GF-D8 (cell line): ENCODE measurements around the gene MRC1.
A peak's percentile ranks its signal among the peaks of the same experiment; 100 is the strongest.

Experiments
- DNase-seq: peaks from one replicate; lab custom pipeline; 2025; lab: John Stamatoyannopoulos, UW

The MRC1 gene

DNA sequence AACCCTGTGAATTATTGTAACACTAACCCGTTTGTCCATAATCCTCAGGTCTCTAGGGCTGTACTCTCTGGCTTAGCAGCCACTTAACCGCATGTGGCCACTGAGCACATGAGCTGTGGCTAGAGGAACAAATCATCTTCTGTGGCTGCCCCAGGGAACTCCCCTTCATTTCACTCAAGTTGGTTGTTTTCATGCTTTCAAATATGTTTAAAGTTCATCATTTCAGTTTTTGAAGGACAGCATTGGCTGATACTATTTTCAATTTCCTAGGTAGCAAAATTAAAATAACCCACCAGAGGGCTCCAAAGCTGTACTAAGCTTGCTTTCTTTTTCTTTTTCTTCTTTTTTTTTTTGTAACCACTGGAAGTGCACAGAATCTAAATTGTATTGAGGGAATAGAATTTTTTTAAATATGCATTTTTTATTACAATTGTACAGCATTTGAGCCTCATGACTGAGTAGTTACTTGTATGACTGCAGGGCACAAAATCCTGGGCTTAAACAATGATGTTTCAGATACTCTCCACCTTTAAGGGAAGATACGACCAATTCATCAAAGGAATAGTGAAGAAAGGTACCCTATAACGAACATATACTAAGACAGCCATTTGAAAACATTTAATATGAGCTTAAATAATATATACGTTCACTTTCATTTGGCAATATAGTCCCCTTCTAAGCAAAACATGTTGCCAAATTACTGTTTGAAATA is 38.6 kb downstream of the MRC1 start:
- no peak for DNase-seq

DNA sequence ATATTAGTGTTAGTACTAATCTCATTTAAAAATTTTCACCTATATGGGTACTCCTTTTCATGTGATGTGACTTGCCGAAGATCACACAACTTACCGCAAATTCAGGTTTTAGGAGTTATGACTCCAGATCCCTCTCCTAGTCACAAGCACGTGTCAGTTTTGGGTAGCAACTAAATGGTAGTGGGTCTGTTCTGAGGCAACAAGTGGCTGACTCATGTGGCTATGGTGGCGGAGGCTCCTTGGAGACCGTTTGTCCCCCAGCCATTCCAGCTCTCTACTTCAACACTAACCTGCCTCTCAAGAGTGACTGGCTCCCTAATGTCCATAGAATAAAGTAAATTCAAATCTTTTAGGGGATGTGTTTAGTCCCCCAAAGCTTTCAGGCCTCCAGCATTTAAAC is 39.5 kb downstream of the MRC1 start:
- no peak for DNase-seq

DNA sequence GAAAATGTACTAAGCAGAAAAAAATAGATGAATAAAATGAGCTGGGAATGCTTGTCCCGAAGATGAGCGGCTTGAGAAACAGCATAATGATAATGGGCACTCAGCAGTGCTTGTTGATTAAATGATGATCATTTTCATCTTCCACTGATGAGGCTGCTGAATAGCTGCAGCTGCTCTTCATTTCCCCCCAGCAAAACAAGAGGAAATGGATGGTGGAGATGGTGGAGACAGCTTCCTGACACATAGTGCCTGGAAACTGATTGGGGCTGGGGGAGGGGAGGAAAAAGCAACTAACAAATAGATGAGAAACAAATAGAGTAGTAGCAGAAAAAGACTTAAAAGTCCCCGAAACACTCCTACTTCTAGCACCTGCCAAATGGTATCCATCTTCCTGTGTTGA is 41.4 kb downstream of the MRC1 start:
- no peak for DNase-seq

DNA sequence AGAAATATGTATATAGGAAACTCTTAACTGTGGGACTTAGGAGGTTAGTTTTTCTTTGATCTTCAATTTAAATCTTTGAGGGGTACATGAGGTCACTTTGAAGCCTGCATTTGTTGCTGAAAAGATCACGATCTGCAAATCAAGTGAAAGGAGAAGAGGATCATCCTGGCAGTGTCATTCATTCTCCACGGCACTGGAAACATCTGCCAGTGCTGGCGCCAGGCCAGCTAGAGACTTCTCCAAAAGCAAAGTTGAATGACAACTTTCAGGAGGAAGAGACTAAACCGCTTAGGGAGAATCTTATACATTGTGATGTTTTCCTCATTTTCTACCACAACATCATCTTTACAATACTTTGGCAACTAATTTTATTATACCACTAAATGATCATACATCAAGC is 42.5 kb downstream of the MRC1 start:
- peak; percentile 23 for DNase-seq

DNA sequence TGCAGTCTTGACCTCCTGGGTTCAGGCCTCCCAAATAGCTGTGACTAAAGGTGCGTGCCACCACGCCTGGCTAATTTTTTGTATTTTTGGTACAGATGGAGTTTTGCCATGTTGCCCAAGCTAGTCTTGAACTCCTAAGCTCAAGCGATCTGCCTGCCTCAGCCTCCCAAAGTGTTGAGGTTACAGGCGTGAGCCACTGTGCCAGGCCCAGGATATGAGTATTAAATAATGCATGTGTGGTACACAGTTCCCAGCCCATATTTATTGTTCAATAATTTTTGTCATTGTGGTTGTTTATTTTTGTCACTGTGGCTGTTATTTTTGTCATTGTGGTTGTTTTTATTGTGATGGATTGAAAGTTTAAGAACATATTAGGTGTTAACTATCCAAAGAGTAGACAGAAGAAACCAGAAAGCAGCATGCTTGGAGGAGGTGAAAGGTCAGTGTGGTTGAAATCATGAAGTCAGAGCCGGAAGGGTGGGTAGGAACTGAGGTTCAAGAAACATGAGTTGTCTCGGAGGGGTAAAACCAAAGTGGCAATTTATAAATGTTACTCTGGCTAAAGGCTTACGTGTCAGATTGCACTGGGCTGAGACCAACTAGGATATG is 45.0 kb downstream of the MRC1 start:
- DNase-seq, result no peak

DNA sequence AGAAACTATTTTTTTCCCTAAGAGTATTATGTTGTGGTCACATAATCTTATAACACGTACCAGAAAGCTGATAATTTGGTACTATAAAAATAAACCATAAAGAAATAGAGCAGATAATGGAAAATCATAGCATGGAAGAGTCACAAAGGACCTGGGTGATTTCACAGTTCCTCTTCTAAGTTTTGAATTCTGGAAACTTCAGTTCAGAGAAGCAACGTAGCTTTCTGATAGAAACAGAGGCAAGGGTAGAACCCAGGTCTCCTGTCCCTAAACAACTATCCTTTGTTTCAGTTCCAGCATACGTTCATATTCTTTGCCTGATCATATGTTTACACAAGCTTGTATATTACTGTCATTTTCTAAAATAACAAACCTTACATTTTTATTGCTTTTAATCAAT is 47.9 kb downstream of the MRC1 start:
- no peak for DNase-seq

DNA sequence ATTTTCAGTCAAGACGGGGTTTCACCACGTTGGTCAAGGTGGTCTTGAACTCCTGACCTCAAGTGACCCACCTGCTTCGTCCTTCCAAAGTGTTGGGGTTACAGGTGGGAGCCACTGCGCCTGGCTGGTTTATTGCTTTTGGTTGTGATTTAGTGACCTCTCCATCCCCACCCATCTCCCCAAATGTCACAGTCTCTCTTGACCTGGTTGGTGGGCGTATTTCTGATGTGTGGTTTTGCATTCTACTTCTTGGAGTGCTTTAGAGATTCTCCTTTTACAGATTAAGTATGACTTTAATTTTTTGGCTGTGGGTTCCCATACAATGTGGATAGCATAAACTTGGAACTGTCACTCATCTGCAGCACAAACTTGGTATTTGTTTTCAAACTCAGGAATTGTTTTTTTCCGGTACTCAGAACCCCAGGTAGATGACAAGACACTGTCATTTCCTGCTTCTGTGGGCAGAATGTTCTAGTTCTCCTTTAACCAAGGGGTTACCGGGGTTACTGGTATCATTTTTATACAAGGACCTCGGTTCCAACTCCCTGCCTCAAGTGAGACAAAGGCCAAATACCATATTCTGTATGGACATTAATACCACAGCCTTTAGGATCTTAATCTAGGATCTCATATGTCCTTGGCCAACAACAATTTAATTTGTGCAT is 50.5 kb downstream of the MRC1 start:
- DNase-seq, result no peak

DNA sequence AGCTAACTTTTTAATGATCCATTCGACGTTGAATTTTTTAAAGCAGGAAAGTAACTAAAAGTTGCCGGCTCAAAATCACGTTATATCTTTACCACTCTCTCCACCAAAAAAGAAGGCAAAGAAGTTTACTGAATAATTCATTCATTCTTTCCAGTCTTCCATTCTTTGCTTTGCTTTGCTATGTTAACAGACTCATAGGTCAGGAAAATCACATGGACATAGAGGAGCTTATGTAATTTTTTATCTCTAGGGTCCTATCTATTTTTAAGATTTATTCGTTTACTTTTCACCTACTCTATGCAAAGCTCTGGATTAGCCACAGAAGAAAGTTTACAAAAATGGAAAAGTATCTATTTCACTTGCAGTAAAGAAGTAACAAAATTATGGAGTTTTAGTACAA is 52.6 kb downstream of the MRC1 start:
- no peak for DNase-seq

DNA sequence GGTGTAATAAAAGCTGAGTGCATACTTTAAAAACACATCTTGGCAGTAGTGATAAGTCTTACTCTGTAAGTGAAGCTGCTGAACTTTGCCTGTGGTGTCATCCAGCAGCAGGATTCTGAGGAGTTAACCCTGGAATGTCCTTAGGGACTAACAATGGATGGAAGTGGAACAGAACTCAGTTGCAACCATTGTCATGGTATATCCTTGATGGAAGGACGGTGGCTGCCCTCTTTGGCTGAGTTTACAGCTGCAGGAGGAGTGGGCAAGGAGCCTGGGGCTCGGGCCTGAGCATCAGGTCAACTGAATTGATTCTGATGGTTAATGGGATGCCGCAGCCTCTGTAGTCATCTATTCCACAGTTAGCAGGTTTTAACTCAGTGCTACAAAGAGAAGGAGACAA is 56.2 kb downstream of the MRC1 start:
- no peak for DNase-seq

DNA sequence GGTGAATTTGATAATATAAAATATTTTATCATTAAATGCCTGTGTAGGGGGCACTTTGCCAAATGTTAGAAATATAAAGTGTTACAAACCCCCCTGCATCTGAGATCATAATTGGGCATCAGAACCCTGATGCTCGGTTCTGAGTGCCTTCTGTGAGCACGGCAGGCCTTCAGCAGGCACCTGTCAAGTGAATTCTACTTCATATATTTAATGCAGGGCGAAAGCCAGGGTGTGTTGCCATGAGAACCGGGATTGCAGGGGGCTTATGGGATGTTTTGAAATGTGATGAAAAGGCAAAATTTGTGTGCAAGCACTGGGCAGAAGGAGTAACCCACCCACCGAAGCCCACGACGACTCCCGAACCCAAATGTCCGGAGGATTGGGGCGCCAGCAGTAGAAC is 57.2 kb downstream of the MRC1 start:
- DNase-seq, result no peak

DNA sequence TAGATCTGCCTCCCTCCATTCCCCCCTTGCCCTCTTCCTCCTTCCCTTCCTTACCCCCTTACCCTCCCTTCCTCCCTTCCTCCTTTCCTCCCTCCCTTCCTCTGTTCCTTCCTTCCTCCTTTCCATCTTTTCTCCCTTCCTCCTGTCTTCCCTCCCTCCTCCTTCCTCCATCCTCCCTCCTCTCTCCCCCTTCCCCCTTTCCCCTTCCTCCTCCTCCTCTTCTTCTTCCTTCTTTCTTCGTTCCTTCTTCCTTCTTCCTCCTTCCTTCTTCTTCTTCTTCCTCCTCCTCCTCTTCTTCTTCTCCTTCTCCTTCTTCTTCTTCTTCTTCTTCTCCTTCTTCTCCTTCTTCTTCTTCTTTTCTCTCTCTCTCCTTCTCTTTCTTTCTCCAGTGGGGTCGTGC is 57.9 kb downstream of the MRC1 start:
- no peak for DNase-seq

DNA sequence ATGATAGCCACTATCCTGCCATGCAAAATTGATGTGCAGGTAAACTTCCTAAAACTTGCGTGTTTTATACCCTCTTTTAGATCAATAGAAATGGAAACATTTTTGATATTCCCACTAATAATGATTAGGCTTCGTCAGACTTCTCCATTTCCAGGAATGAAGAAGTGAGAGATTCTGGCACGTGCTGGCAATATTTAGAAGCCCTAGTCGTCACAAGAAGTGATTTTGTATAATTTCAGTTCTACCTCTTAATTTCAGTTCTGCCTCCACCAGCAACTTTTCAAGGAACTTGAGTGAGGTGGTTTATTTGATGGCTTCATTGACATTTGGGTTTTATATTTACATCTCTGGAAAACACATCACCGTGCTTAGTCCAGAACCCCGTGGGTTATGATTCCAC is 61.9 kb downstream of the MRC1 start:
- no peak for DNase-seq

DNA sequence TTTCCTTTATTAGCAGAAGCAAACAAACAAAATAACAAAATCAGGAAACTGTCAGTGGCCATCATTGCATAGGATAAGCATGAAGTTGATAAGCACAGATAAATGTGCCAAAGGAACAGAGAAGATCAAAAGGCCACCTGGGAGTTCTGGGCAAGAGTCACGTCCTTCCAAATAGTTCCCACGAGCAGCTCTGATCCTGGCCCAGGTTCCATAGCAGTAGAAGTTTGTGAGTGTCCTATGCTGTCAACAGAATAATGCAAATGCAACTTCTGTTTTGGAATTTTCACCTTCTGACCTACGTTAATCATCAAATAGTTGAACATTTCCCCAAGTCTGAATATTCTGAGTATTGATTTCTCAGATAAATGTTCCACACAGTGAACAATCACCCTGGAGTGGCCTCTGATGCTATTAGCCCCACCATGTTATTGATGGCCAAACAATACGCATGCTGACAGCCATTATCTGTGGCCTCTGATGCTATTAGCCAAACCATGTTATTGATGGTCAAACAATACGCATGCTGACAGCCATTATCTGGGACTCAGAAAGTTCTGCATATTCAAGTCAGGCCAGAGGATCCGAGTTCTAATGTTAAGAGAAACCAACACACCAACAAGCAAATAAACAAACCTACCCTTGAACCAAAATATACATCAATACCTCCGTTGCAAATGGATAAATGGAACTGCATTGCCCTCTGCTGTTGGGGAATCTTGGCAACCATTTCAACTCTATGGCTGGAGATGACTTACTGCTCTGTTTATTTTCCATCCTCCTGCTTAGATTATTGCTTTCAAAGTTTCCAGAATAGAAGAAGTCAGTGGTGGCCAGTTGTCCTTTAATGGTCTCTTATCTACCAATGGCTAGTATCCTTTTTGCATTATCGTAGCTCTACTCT is 63.3 kb downstream of the MRC1 start:
- no peak for DNase-seq

DNA sequence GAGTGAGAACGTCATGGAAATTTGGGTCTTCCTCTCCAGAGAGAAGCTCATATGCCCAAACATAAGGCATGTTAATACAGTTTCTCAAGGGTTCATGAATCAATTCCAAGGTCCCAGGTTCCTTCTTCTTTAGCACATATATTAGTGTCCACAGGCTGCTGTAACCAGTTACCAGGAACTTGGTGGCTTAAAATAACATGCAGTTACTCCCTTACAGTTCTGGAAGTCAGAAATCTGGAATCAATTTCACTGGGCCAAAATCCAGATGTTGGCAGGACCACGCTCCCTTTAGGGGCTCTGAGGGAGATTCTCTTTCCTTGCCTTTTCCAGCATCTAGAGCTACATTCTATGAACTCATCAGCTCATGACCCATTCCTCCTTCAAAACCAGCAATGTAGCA is 64.8 kb downstream of the MRC1 start:
- DNase-seq, result no peak

DNA sequence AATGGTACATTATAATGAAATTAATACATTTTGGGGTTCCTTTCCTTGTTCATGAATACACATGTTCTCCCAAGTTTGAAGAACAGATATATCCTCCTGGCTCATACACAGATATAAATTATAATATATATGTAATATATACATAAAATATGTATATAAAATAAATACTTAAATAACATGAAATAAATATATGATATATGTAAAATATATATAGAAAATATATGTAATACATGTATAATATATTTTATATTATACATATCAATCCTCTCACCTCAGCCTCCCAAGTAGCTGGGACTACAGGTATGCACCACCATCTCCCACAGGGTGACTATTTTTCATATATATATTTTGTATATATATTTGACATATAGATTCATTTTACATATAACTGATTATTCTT is 68.0 kb downstream of the MRC1 start:
- no peak for DNase-seq

DNA sequence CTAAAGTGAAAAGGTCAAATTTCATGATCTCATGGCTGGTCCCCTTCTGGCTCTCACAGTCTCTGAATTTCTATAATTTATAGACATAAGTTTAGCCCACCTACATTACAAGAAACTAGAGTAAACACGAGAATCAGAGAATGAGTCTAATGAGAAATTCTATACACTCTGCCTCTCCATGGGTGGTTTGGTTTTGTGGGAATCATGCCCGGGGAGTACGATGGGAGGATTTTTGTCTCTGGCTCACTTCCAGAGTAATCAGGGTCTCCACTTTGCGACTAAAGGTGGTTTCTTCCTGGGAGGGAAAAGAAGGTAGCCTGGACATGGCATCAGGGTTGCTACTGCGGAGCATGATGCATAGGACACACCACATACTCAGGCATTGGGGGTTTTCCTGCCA is 69.7 kb downstream of the MRC1 start:
- DNase-seq, result no peak

DNA sequence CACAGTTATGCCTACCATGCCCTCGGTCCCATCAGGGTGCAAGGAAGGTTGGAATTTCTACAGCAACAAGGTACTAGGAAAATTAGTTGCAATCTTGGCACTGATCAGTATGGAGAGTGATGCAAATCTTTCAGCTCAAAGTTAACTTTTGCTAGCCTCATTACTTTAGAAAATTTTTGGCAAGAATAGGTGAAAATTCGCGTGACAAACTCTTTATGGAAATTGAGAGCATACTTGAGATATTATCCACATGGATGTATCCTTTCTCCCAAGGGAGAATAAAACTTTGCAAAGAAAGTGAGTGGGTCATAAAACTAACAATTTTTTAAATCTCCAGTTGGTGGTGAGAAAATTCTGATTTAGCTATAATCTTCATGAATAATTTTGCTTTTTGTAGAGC is 71.5 kb downstream of the MRC1 start:
- no peak for DNase-seq

DNA sequence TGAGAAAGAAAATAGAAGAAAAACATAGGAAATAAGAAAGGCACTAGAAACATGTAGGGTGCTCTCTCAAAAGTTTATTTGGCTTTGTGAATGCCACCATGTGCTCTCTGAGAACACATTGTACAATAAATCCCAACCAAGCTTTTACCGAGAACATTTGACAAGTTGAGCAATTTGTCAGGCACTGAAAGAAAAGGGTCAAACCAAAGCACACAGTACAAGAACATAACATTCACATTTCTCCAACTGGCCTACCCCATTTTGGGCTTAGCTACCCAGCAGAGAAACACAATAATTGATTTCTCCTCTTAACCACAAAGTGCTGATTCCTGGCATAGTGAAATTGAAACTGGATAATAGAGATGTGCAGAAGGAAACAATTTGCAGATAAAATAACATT is 73.4 kb downstream of the MRC1 start:
- no peak for DNase-seq

DNA sequence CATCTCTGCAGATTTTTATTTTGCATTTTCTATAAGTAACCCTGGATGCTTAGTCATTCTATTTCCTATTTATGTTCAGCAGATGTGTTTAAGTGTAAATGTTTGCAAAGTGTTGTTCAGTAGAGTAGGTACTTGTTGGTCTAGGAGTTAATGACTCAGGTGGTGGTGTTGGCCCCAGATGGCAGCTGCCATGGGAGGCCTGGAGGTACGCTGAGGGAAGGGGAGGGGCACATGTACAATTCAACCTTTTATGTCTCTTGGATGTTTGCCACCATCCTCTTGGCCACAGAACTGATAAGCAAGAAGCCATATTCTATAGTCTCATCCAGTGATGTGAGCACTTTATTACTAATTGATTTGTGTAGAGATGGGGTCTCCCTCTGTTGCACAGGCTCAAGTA is 74.5 kb downstream of the MRC1 start:
- no peak for DNase-seq

DNA sequence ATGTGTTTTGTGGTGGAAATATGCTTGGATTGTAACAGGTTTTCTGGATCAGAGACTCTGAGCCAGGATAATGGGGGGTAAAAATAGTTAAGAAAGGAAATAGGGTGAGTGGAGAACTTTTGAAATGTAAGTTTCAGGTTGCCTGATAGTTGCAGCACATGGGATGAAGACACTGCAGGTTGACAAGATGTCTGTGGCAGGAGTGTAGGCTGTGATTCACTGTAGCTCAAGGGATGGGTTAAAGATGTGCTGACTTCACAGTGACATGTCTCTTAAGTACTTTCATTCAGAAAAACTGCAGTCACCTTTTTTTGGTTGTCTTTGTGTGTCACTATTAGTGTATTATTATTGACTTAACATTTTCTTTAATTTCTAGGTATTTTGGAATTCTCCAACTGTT is 79.0 kb downstream of the MRC1 start:
- DNase-seq, result no peak

DNA sequence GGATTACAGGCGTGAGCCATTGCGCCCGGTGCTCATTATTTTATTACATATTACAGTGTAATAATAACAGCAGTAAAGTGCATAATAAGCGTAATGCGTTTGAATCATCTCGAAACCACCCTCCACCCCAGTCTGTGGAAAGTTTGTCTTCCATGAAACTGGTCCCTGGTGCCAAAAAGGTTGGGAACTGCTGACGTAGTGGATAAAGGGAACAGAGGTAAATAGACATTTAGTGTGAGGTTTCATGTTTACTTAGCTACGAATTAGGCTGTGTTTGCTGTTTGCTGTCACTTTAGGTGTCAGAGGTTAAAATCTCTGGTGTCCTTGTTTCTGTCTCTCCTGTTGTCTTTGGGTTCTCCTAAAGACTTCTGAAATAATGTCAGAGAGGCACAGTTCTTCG is 82.3 kb downstream of the MRC1 start:
- no peak for DNase-seq

DNA sequence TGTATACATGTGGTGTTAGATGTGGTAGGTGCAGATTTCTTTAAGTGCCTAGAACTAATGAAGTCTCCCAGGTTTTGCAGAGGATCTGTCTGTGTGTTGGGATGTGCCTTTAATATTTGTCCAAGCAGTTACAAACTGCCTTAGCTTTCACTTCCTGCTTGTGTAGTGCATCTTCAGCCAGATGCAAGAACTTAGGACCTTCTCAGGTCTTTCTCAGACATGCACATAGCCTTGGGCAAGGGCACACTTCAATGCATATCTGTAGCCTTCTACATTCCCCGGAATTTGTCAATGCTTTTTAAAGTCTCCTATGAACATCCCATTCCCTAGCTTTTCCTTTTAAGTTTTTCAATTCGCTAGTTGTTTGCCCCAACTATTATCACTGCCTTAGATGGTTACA is 95.4 kb downstream of the MRC1 start:
- DNase-seq, result no peak

DNA sequence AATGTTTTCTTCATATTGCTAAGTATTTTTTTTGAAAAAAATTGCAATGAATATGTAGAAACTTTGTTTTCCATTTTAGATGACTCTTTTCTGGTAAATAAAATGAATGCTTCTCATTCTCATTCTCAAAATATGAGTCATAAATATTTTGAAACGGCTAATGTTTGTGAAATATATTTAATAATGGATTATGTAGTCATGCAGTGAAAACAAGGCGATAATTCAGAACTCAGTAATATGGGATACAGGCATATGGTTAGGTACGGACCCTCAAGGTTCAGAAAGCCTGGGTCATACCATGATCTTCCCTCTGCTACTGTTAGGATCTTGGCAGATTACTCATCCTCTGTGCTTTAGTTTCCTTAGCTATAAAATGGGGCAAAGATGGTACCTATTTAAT is 96.3 kb downstream of the MRC1 start:
- DNase-seq, result no peak
